Psoas muscle (tissue), 8 donors: Measurements from ENCODE around the gene ABCA1. TPM values are rescaled to one million over a fixed set of nuclear protein-coding genes. Genes with fewer than 3 reads are reported as not detected.
A peak's percentile ranks its signal among the peaks of the same experiment; 100 is the strongest.

ENCODE experiments used
- ATAC-seq, 4 donors: fragments of 200-7000 bp; cut with Tn5 transposase; one replicate each; pipeline ENCODE4 v1.9.1; 2020; ENCODE audit warnings: moderate library complexity in 3 of 4, mild to moderate bottlenecking in 2 of 4
- DNase-seq, 2 donors: peaks; one replicate each; pipeline ENCODE4 v3.0.0-alpha.2; 2020
- H3K27ac ChIP-seq: fragments of 200-600 bp; one replicate; pipeline ENCODE4 v1.8.0; 2022
- H3K27me3 ChIP-seq, 3 donors: fragments of 200-600 bp in 1 of 3; one replicate each; pipeline versions ENCODE4 v1.6.1 to v1.8.0; 2013 to 2022; ENCODE audit warnings: low read length in 2 of 3, mild to moderate bottlenecking in 2 of 3, moderate library complexity in 1 of 3; ENCODE audit not compliant: insufficient read depth in 3 of 3
- H3K36me3 ChIP-seq, 2 donors: fragments of 200-600 bp in 1 of 2; one replicate each; pipeline versions ENCODE4 v1.6.1 to v1.8.0; 2013 to 2022; ENCODE audit warnings: low read depth in 1 of 2, mild to moderate bottlenecking in 1 of 2, moderate library complexity in 1 of 2; ENCODE audit not compliant: insufficient read depth in 1 of 2
- H3K4me1 ChIP-seq: fragments of 200-600 bp; one replicate; pipeline ENCODE4 v1.8.0; 2022
- H3K4me3 ChIP-seq: fragments of 200-600 bp; one replicate; pipeline ENCODE4 v1.8.0; 2022; ENCODE audit warnings: mild to moderate bottlenecking
- H3K9me3 ChIP-seq: fragments of 200-600 bp; one replicate; pipeline ENCODE4 v1.8.0; 2022
- CTCF ChIP-seq: fragments of 200-600 bp; IDR thresholded peaks from one replicate; pipeline ENCODE4 v1.8.0; 2022; ENCODE audit warnings: antibody characterized with exemption
- WGBS, 3 donors: extraction: QIAGEN DNeasy Blood & Tissue Kit; methylation state at CpG; one replicate each; pipeline versions ENCODE4 v1.1.6 to v1.1.7; 2013; 5-methylcytosine and 5-hydroxymethylcytosine counted together
- intact Hi-C, 2 donors: fragments of 100-400 bp; cut with DNase I; formaldehyde crosslinking; loops; one replicate each; pipeline versions ENCODE4 v1.11.0 to v1.14.2; 2022
- polyA plus RNA-seq, 3 donors: library from polyadenylated mRNA; stranded (reverse); fragments of 200-250 nt; gene quantifications; one replicate each; pipeline ENCODE4 v1.2.3, GENCODE V29; 2013
- total RNA-seq, 4 donors: library from RNA; stranded (reverse); fragmentation: NEBNext Ultra II Directional in 2 of 4; extraction: Animal tissue kit (Norgen Biotek cat#: 25700) in 2 of 4; gene quantifications; one replicate each; pipeline versions ENCODE4 v1.2.1 to v1.2.4, GENCODE V29; 2021 to 2023
- donor health status: healthy with polysubstance abuse.
- donor health status: DM: no; HTN: no; CAD: no; lungs with moderate emphysema.
- donor health status: Bipolar disorder and iron deficiency.
- donor health status: healthy.
- donor health status: DM: yes; HTN: yes; CAD: no.
- donor health status: DM: no; HTN: no; CAD: no.
- donor health status: DM: no; HTN: no; CAD: no.
- donor health status: DM: yes; HTN: yes; CAD: no.

Gene ABCA1
- total and polyA plus RNA-seq, 7 donors, result 1.9 to 26.1 (median 8.2) TPM

- H3K27ac ChIP-seq, result peak overlapping the region; percentile 53
- peaks cover 11% of the 10 kb centered on the region for H3K4me1 ChIP-seq
- H3K36me3 ChIP-seq, result peaks cover 2 to 97% of the 10 kb centered on the region in 2 donors
- intact Hi-C loops, result no loop called here
- H3K9me3 ChIP-seq, result no peaks in the 10 kb centered on the region
- no peak for TF ChIP-seq CTCF
- DNase-seq (no peak), ATAC-seq (peak in 1 of 4 donors; percentile 22)
- WGBS, 3 donors, result 65 to 77% (median 70%) methylated on average over 5 of the region's 5 CpGs
- H3K4me3 ChIP-seq, result no peak overlapping the region
- H3K27me3 ChIP-seq, result no peaks in the 10 kb centered on the region
Observed at GRCh38 chr9:104879555-104880309, 48.2 kb downstream of the ABCA1 start.

DNA sequence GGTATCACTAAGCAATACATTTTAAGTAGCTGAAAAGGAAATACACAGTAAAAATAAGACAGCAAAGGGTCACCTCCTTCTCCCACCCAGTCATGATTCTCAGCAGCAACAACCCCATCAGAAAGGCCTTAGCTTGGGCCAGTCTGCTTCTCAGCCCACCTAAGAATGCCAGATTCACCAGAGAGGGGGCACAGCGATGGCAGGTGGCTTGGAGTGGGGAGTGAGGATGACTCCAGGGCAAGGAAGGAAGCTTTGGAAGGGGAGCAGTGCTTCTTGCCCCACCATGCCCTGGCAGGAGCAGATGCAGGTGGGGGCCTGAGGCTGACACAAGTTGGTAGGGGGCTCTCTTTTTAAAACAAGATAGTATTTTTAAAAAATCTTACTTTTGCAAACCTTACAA, 51.4 kb downstream of the ABCA1 start:
- intact Hi-C loops, result no loop called here
- Histone ChIP-seq H3K4me3 (no peak overlapping the region), H3K9me3 (no peaks in the 10 kb centered on the region), H3K4me1 (peaks cover 36% of the 10 kb centered on the region), H3K27me3 (no peaks in the 10 kb centered on the region), H3K36me3 (peaks cover 2 to 69% of the 10 kb centered on the region in 2 donors), H3K27ac (no peak overlapping the region)
- no peak for ATAC-seq
- TF ChIP-seq CTCF, result no peak
- no peak for DNase-seq
- 95 to 96% (median 96%) methylated on average over 1 of the region's 1 CpG for WGBS, 3 donors

- DNase-seq, result no peak
- intact Hi-C loops, result no loop called here
- WGBS, 3 donors, result 95 to 98% (median 95%) methylated on average over 4 of the region's 4 CpGs
- H3K4me1 ChIP-seq, result peaks cover 40% of the 10 kb centered on the region
- H3K27ac ChIP-seq, result no peak overlapping the region
- no peak for TF ChIP-seq CTCF
- ATAC-seq, result peak in 1 of 4 donors; percentile 24
- no peak overlapping the region for H3K4me3 ChIP-seq
- peaks cover 2 to 62% of the 10 kb centered on the region in 2 donors for H3K36me3 ChIP-seq
- no peaks in the 10 kb centered on the region for H3K9me3 ChIP-seq
- no peaks in the 10 kb centered on the region for H3K27me3 ChIP-seq
Observed at GRCh38 chr9:104875897-104876296, 52.1 kb downstream of the ABCA1 start.

DNA sequence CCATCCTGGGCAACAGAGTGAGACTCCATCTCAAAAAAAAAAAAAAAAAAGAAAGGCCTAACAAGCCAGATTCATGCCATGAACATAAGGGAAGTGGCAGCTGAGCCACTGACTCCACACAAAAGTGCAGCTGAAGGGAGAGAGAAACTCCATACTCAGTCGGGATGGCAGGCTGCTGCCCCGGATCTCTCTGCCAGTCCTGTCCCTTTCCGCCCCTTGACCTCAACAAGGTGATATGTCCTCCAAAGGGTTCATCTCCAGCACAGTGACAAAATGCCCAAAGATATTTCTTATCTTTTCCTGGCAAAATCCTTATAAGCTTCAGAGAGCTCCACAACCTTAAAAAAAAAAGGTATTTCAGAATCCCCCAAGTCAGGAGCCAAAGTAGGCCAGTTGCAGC, 52.6 kb downstream of the ABCA1 start:
- Histone ChIP-seq H3K36me3 (peaks cover 2 to 56% of the 10 kb centered on the region in 2 donors), H3K4me1 (peaks cover 42% of the 10 kb centered on the region), H3K4me3 (no peak overlapping the region), H3K27me3 (no peaks in the 10 kb centered on the region), H3K9me3 (no peaks in the 10 kb centered on the region), H3K27ac (no peak overlapping the region)
- WGBS, 3 donors, result 56 to 80% (median 65%) methylated on average over 3 of the region's 3 CpGs
- ATAC-seq, result no peak
- DNase-seq, result no peak
- TF ChIP-seq CTCF, result no peak
- intact Hi-C loops, result no loop called here

GRCh38 chr9:104873489-104873850, 54.5 kb downstream of the ABCA1 start:
- ATAC-seq (peak in 1 of 4 donors; percentile 1), DNase-seq (no peak)
- WGBS, 3 donors, result 64 to 77% (median 65%) methylated on average over 3 of the region's 3 CpGs
- Histone ChIP-seq H3K27ac (peak overlapping the region; percentile 64), H3K4me3 (no peak overlapping the region), H3K27me3 (no peaks in the 10 kb centered on the region), H3K4me1 (peaks cover 48% of the 10 kb centered on the region), H3K36me3 (peaks cover 2 to 38% of the 10 kb centered on the region in 2 donors), H3K9me3 (no peaks in the 10 kb centered on the region)
- no peak for TF ChIP-seq CTCF
- intact Hi-C loops, result no loop called here
